ENCODE data around the gene FXYD3.

DNA sequence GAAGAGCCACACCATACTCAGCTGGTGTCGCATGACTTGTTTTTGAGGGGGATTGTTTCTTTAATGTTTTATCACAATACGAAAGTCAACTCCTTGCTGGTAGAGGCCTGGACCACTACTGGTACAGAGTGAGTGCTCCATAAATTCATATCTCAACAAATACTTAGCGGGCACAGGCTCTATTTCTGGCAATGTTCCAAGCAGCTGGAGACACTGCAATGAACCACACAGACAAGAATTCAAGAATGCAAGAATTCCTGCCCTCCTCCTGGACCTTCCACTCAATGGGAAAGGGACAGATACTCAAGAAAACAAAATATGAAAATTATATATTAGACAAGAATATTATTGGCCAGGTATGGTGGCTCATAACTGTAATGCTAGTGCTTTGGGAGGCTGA is 33.8 kb downstream of the FXYD3 start:
- TF ChIP-seq, protein P1, sequence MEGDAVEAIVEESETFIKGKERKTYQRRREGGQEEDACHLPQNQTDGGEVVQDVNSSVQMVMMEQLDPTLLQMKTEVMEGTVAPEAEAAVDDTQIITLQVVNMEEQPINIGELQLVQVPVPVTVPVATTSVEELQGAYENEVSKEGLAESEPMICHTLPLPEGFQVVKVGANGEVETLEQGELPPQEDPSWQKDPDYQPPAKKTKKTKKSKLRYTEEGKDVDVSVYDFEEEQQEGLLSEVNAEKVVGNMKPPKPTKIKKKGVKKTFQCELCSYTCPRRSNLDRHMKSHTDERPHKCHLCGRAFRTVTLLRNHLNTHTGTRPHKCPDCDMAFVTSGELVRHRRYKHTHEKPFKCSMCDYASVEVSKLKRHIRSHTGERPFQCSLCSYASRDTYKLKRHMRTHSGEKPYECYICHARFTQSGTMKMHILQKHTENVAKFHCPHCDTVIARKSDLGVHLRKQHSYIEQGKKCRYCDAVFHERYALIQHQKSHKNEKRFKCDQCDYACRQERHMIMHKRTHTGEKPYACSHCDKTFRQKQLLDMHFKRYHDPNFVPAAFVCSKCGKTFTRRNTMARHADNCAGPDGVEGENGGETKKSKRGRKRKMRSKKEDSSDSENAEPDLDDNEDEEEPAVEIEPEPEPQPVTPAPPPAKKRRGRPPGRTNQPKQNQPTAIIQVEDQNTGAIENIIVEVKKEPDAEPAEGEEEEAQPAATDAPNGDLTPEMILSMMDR (IDR thresholded peaks at IDR 0.05; ENCODE audit: poor library complexity): no peak
- TF ChIP-seq EZH2phosphoT487 (IDR thresholded peaks at IDR 0.05; ENCODE audit: low read depth, severe bottlenecking, unreplicated experiment): no peak
